NT2/D1 (cell line): Measurements from ENCODE around the gene SLC15A4.
A peak's percentile ranks its signal among the peaks of the same experiment; 100 is the strongest.

Experiments
- DNase-seq: peaks from one replicate; pipeline ENCODE4 v3.0.0-alpha.2; 2011; ENCODE audit warnings: low read depth, low spot score
- H3K27me3 ChIP-seq: 2 replicates; pipeline ENCODE4 v1.6.0; 2011; ENCODE audit warnings: mild to moderate bottlenecking; ENCODE audit not compliant: insufficient read length, insufficient read depth
- H3K36me3 ChIP-seq: 2 replicates; pipeline ENCODE4 v1.6.1; 2011; ENCODE audit warnings: mild to moderate bottlenecking, low read length, mixed read lengths; ENCODE audit not compliant: insufficient read depth, insufficient read length
- H3K4me1 ChIP-seq: 2 replicates; pipeline ENCODE4 v1.5.1; 2011; ENCODE audit not compliant: insufficient read depth, insufficient read length
- H3K4me3 ChIP-seq: 2 replicates; pipeline ENCODE4 v1.5.1; 2011; ENCODE audit warnings: low read depth; ENCODE audit not compliant: insufficient read length
- H3K9ac ChIP-seq: 2 replicates; pipeline ENCODE4 v1.6.0; 2011; ENCODE audit warnings: low read depth; ENCODE audit not compliant: insufficient read length
- H3K9me3 ChIP-seq: 2 replicates; pipeline ENCODE4 v1.5.1; 2011; ENCODE audit warnings: mild to moderate bottlenecking, low read length; ENCODE audit not compliant: insufficient read depth
- SUZ12 ChIP-seq: IDR thresholded peaks from 2 replicates; pipeline ENCODE4 v1.6.1; 2011; ENCODE audit not compliant: insufficient read length, insufficient read depth; ENCODE audit errors: extremely low read depth
- YY1 ChIP-seq: IDR thresholded peaks from 2 replicates; pipeline ENCODE4 v1.6.1; 2011; ENCODE audit not compliant: insufficient read length, insufficient read depth
- ZNF274 ChIP-seq: IDR thresholded peaks from 2 replicates; pipeline ENCODE4 v1.6.1; 2011; ENCODE audit warnings: mild to moderate bottlenecking, low read depth, low read length

The SLC15A4 gene

GRCh38 chr12:128823916-128824839 lies at the start of gene SLC15A4:
SLC15A4 (minus strand) TSS chr12:128823958; CDS start chr12:128823943, 15 bp downstream.
- Histone ChIP-seq H3K4me3 (peak within 1 kb of the TSS; percentile 98), H3K9ac (peak within 1 kb of the TSS; percentile 99), H3K27me3 (no peaks in the 10 kb centered on the region), H3K9me3 (peaks cover 11% of the 10 kb centered on the region), H3K4me1 (peaks cover 8% of the 10 kb centered on the region), H3K36me3 (peaks cover 31% of the 10 kb centered on the region)
- peak; percentile 13 for TF ChIP-seq YY1
- TF ChIP-seq ZNF274, result no peak
- TF ChIP-seq SUZ12, result no peak
- peak; percentile 96 for DNase-seq

- H3K4me3 ChIP-seq, result no peak overlapping the region
- no peaks in the 10 kb centered on the region for H3K4me1 ChIP-seq
- H3K27me3 ChIP-seq, result no peaks in the 10 kb centered on the region
- H3K36me3 ChIP-seq, result no peaks in the 10 kb centered on the region
- TF ChIP-seq ZNF274 (no peak), YY1 (no peak), SUZ12 (no peak)
- no peak overlapping the region for H3K9ac ChIP-seq
- DNase-seq, result no peak
- H3K9me3 ChIP-seq, result peaks cover 29% of the 10 kb centered on the region
Measured at GRCh38 chr12:128872303-128872702, 48.5 kb upstream of the SLC15A4 start.

- no peak overlapping the region for H3K9ac ChIP-seq
- H3K4me3 ChIP-seq, result no peak overlapping the region
- H3K9me3 ChIP-seq, result peaks cover 21% of the 10 kb centered on the region
- TF ChIP-seq YY1, result no peak
- no peak for TF ChIP-seq SUZ12
- no peak for TF ChIP-seq ZNF274
- no peaks in the 10 kb centered on the region for H3K27me3 ChIP-seq
- no peaks in the 10 kb centered on the region for H3K36me3 ChIP-seq
- no peak for DNase-seq
- no peaks in the 10 kb centered on the region for H3K4me1 ChIP-seq
Measured at GRCh38 chr12:128871516-128871892, 47.7 kb upstream of the SLC15A4 start.

- TF ChIP-seq SUZ12 (no peak), YY1 (no peak), ZNF274 (no peak)
- Histone ChIP-seq H3K9me3 (no peaks in the 10 kb centered on the region), H3K27me3 (no peaks in the 10 kb centered on the region), H3K36me3 (no peaks in the 10 kb centered on the region), H3K4me1 (peaks cover 6% of the 10 kb centered on the region), H3K9ac (no peak overlapping the region), H3K4me3 (no peak overlapping the region)
- DNase-seq, result no peak
Measured at GRCh38 chr12:128867466-128867865, 43.7 kb upstream of the SLC15A4 start.

- TF ChIP-seq YY1 (no peak), ZNF274 (no peak), SUZ12 (no peak)
- Histone ChIP-seq H3K36me3 (no peaks in the 10 kb centered on the region), H3K4me3 (no peak overlapping the region), H3K9me3 (no peaks in the 10 kb centered on the region), H3K4me1 (peaks cover 15% of the 10 kb centered on the region), H3K27me3 (no peaks in the 10 kb centered on the region), H3K9ac (no peak overlapping the region)
- DNase-seq, result no peak
Measured at GRCh38 chr12:128864516-128865186, 40.9 kb upstream of the SLC15A4 start.

- Histone ChIP-seq H3K4me1 (peaks cover 15% of the 10 kb centered on the region), H3K27me3 (no peaks in the 10 kb centered on the region), H3K36me3 (no peaks in the 10 kb centered on the region), H3K9me3 (no peaks in the 10 kb centered on the region), H3K4me3 (no peak overlapping the region), H3K9ac (no peak overlapping the region)
- no peak for DNase-seq
- TF ChIP-seq ZNF274 (no peak), YY1 (no peak), SUZ12 (no peak)
Measured at GRCh38 chr12:128863957-128864356, 40.2 kb upstream of the SLC15A4 start.

GRCh38 chr12:128861226-128862016 lies 37.7 kb upstream of the SLC15A4 start:
- Histone ChIP-seq H3K4me3 (no peak overlapping the region), H3K4me1 (peaks cover 15% of the 10 kb centered on the region), H3K9me3 (no peaks in the 10 kb centered on the region), H3K27me3 (no peaks in the 10 kb centered on the region), H3K9ac (no peak overlapping the region), H3K36me3 (no peaks in the 10 kb centered on the region)
- no peak for DNase-seq
- no peak for TF ChIP-seq YY1
- TF ChIP-seq ZNF274, result no peak
- no peak for TF ChIP-seq SUZ12
